HG02938 (cell line): ENCODE measurements around the gene C3orf20.

Experiments
- ATAC-seq: cut with Tn5 transposase; IDR thresholded peaks from one replicate; pipeline ENCODE4 v1.9.1; 2021; ENCODE audit warnings: mild to moderate bottlenecking, moderate library complexity; ENCODE audit not compliant: unreplicated experiment

Gene C3orf20

GRCh38 chr3:14674841-14675240 lies at the start of gene C3orf20:
C3orf20 (plus strand) TSS chr3:14675141; CDS start chr3:14682714, 7,573 bp downstream.
- no peak for ATAC-seq

- ATAC-seq, result no peak
Observed at GRCh38 chr3:14625443-14625842, 49.5 kb upstream of the C3orf20 start.

- ATAC-seq, result no peak
Observed at GRCh38 chr3:14627815-14628214, 47.1 kb upstream of the C3orf20 start.

- ATAC-seq, result no peak
Observed at GRCh38 chr3:14628406-14628805, 46.5 kb upstream of the C3orf20 start.

GRCh38 chr3:14630404-14631100 lies 44.4 kb upstream of the C3orf20 start:
- no peak for ATAC-seq

- no peak for ATAC-seq
Observed at GRCh38 chr3:14631101-14631497, 43.8 kb upstream of the C3orf20 start.

GRCh38 chr3:14631687-14632441 lies 43.1 kb upstream of the C3orf20 start:
- no peak for ATAC-seq

- no peak for ATAC-seq
Observed at GRCh38 chr3:14632442-14632930, 42.5 kb upstream of the C3orf20 start.

- no peak for ATAC-seq
Observed at GRCh38 chr3:14633417-14633816, 41.5 kb upstream of the C3orf20 start.

GRCh38 chr3:14633819-14634424 lies 41.0 kb upstream of the C3orf20 start:
- no peak for ATAC-seq

- no peak for ATAC-seq
Observed at GRCh38 chr3:14634763-14635400, 40.1 kb upstream of the C3orf20 start.

- no peak for ATAC-seq
Observed at GRCh38 chr3:14636496-14637087, 38.3 kb upstream of the C3orf20 start.

- no peak for ATAC-seq
Observed at GRCh38 chr3:14640157-14640562, 34.8 kb upstream of the C3orf20 start.

GRCh38 chr3:14640734-14641133 lies 34.2 kb upstream of the C3orf20 start:
- no peak for ATAC-seq

GRCh38 chr3:14641346-14641745 lies 33.6 kb upstream of the C3orf20 start:
- no peak for ATAC-seq

- ATAC-seq, result no peak
Observed at GRCh38 chr3:14645453-14645852, 29.5 kb upstream of the C3orf20 start.

GRCh38 chr3:14646131-14646573 lies 28.8 kb upstream of the C3orf20 start:
- ATAC-seq, result no peak

- no peak for ATAC-seq
Observed at GRCh38 chr3:14646589-14647413, 28.1 kb upstream of the C3orf20 start.

GRCh38 chr3:14647976-14648955 lies 26.7 kb upstream of the C3orf20 start:
- ATAC-seq, result no peak
